ENCODE measurements around the gene NECAB3. TPM values are rescaled to one million over a fixed set of nuclear protein-coding genes. Genes with fewer than 3 reads are reported as not detected.

NECAB3 gene
- total RNA-seq, 1 donor = 27.1 TPM

DNA sequence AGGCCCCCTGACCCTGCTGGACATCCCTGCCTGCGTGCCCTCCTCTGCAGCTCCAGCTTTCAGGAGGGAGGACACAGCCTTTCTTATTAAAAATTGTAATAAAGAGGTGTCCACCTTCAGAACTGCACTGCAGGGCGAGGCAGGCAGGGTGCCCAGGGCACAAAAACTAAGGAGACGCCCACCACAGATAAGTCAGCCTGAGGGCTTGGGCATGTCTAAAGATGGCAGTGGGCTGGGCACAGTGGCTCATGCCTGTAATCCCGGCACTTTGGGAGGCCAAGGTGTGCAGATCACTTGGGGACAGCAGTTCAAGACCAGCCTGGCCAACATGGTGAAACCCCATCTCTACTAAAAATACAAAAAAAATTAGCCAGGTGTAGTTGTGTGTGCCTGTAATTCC lies 19.1 kb downstream of the NECAB3 start:
- Histone ChIP-seq H3K27ac (ENCODE audit: low read depth, low read length) (no peak overlapping the region), H3K27me3 (ENCODE audit: insufficient read depth, low read length) (peaks cover 6% of the 10 kb centered on the region), H3K4me2 (ENCODE audit: insufficient read depth, low read length) (no peak overlapping the region), H4K20me1 (ENCODE audit: insufficient read depth, low read length) (peaks cover 3% of the 10 kb centered on the region), H3K36me3 (ENCODE audit: insufficient read depth, low read length) (peaks cover 5% of the 10 kb centered on the region), H2AFZ (ENCODE audit: low read length) (no peak overlapping the region), H3K4me1 (ENCODE audit: insufficient read depth, low read length) (peaks cover 5% of the 10 kb centered on the region), H3K9me3 (ENCODE audit: low read depth, low read length) (no peaks in the 10 kb centered on the region), H3K4me3 (ENCODE audit: insufficient read depth, low read length) (no peak overlapping the region), H3K79me2 (ENCODE audit: insufficient read depth, low read length) (no peaks in the 10 kb centered on the region)
- TF ChIP-seq, protein P1, sequence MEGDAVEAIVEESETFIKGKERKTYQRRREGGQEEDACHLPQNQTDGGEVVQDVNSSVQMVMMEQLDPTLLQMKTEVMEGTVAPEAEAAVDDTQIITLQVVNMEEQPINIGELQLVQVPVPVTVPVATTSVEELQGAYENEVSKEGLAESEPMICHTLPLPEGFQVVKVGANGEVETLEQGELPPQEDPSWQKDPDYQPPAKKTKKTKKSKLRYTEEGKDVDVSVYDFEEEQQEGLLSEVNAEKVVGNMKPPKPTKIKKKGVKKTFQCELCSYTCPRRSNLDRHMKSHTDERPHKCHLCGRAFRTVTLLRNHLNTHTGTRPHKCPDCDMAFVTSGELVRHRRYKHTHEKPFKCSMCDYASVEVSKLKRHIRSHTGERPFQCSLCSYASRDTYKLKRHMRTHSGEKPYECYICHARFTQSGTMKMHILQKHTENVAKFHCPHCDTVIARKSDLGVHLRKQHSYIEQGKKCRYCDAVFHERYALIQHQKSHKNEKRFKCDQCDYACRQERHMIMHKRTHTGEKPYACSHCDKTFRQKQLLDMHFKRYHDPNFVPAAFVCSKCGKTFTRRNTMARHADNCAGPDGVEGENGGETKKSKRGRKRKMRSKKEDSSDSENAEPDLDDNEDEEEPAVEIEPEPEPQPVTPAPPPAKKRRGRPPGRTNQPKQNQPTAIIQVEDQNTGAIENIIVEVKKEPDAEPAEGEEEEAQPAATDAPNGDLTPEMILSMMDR (IDR thresholded peaks at IDR 0.05; ENCODE audit: extremely low read depth, low read depth, low read length) = no peak
- peak; percentile 64 for DNase-seq (ENCODE audit: insufficient read length, low spot score, missing footprints)

DNA sequence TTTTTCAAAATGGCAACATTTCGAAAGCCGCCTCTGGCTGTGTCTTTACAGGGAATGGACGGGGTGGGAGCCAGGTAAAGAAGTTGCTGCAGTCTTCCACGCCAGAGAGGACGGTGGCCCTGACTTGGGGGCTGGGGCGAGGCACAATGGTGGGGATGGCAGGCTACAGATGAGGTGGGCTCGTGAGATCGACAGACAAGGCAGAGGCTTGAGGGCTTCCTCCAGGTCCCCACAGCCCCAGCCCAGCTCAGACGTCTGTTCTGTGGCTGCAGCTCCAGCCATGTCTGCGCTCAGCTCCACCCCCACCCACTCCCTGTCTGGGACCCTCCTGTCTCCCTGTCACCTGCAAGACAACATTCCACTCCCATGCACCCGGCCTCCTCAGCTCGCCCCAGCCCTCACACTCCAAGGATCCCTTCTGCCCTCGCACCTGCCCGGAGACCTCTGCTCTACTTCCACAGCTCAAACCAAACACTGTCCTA lies 19.5 kb downstream of the NECAB3 start:
- no peaks in the 10 kb centered on the region for H3K9me3 ChIP-seq (ENCODE audit: low read depth, low read length)
- peaks cover 3% of the 10 kb centered on the region for H4K20me1 ChIP-seq (ENCODE audit: insufficient read depth, low read length)
- peaks cover 5% of the 10 kb centered on the region for H3K36me3 ChIP-seq (ENCODE audit: insufficient read depth, low read length)
- DNase-seq (ENCODE audit: insufficient read length, low spot score, missing footprints) = peak; percentile 25
- H3K4me1 ChIP-seq (ENCODE audit: insufficient read depth, low read length) = peaks cover 5% of the 10 kb centered on the region
- H3K4me3 ChIP-seq (ENCODE audit: insufficient read depth, low read length) = no peak overlapping the region
- H3K79me2 ChIP-seq (ENCODE audit: insufficient read depth, low read length) = no peaks in the 10 kb centered on the region
- H3K4me2 ChIP-seq (ENCODE audit: insufficient read depth, low read length) = no peak overlapping the region
- peaks cover 6% of the 10 kb centered on the region for H3K27me3 ChIP-seq (ENCODE audit: insufficient read depth, low read length)
- no peak overlapping the region for H2AFZ ChIP-seq (ENCODE audit: low read length)
- TF ChIP-seq, protein P1 (IDR thresholded peaks at IDR 0.05; ENCODE audit: extremely low read depth, low read depth, low read length) = no peak
- no peak overlapping the region for H3K27ac ChIP-seq (ENCODE audit: low read depth, low read length)

DNA sequence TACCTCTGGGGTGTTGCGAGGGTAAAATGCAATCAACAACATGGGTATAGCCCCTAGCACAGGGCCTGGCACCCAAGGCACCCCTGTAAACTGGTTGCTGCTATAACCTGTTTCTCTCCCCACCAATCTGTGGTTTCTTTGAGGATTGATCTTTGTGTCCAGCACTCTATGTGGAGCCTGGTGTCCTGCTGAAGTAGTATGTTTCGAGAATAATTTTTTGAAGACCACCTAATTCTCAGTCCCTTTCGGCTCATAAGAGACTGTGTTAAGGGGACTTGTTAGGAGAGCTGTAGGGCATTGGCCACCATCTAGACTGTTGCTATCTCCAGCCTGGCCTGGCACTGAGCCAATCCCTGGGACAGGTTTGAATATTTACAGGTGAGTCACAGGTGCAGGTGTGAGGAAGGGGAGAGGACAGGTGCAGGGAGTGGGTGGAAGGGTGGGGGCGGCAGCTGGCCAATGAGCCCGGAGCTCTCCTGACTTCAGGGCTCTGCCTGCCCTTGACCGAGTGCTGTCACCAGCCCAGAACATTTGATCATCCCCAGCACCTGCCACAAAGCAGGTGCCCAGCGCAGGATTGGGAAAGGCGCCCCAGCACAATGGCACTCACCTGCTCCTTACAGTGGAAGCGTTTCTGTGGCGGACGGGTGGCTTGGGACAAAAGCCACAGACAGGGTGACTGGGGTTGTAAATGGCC lies 20.2 kb downstream of the NECAB3 start:
- peaks cover 5% of the 10 kb centered on the region for H3K36me3 ChIP-seq (ENCODE audit: insufficient read depth, low read length)
- H3K4me2 ChIP-seq (ENCODE audit: insufficient read depth, low read length) = peak overlapping the region; percentile 66
- H3K79me2 ChIP-seq (ENCODE audit: insufficient read depth, low read length) = no peaks in the 10 kb centered on the region
- H2AFZ ChIP-seq (ENCODE audit: low read length) = no peak overlapping the region
- peak; percentile 55 for DNase-seq (ENCODE audit: insufficient read length, low spot score, missing footprints)
- peaks cover 6% of the 10 kb centered on the region for H3K27me3 ChIP-seq (ENCODE audit: insufficient read depth, low read length)
- peaks cover 7% of the 10 kb centered on the region for H4K20me1 ChIP-seq (ENCODE audit: insufficient read depth, low read length)
- H3K4me1 ChIP-seq (ENCODE audit: insufficient read depth, low read length) = peaks cover 5% of the 10 kb centered on the region
- no peak overlapping the region for H3K4me3 ChIP-seq (ENCODE audit: insufficient read depth, low read length)
- H3K27ac ChIP-seq (ENCODE audit: low read depth, low read length) = no peak overlapping the region
- no peaks in the 10 kb centered on the region for H3K9me3 ChIP-seq (ENCODE audit: low read depth, low read length)
- TF ChIP-seq, protein P1 (IDR thresholded peaks at IDR 0.05; ENCODE audit: extremely low read depth, low read depth, low read length) = no peak

DNA sequence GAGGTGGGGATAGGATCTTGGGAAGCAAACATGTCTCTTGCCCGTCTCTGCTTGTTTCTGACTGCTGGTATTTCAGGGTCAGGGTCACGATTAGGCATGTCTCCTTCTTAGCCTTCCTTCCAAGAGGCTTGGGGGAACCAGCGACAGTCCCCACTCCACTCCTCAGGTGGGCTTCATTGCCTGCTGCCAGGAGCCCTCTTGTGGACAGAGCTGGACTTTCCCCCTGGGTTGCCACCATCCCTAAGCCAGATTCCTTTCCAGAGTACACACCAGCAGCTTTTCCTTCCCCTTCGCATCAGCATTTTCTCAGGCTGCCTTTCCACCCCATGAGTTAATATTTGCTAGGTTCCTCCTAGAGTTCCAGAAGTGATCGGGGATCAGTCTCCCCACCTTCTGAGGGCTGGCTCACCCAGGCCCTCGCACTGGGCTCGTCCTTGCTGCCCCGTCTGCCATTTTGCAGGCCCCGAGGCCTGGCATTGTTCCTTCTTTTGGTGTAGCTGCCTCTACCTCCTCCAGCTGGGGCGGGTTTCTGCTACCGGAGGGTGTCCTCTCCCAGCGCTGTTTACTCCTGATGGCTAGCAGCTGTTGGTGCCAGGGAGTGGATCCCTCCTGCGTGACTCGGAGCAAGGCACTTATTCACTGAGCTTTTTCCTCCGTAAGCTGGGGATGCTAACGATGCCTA lies 20.9 kb downstream of the NECAB3 start:
- no peak overlapping the region for H3K27ac ChIP-seq (ENCODE audit: low read depth, low read length)
- no peaks in the 10 kb centered on the region for H3K79me2 ChIP-seq (ENCODE audit: insufficient read depth, low read length)
- DNase-seq (ENCODE audit: insufficient read length, low spot score, missing footprints) = peak; percentile 96
- H3K4me3 ChIP-seq (ENCODE audit: insufficient read depth, low read length) = peak overlapping the region; percentile 45
- peaks cover 6% of the 10 kb centered on the region for H3K27me3 ChIP-seq (ENCODE audit: insufficient read depth, low read length)
- peak overlapping the region; percentile 66 for H3K4me2 ChIP-seq (ENCODE audit: insufficient read depth, low read length)
- peaks cover 12% of the 10 kb centered on the region for H4K20me1 ChIP-seq (ENCODE audit: insufficient read depth, low read length)
- peaks cover 4% of the 10 kb centered on the region for H3K36me3 ChIP-seq (ENCODE audit: insufficient read depth, low read length)
- TF ChIP-seq, protein P1 (IDR thresholded peaks at IDR 0.05; ENCODE audit: extremely low read depth, low read depth, low read length) = peak; percentile 92
- H2AFZ ChIP-seq (ENCODE audit: low read length) = peak overlapping the region; percentile 64
- H3K9me3 ChIP-seq (ENCODE audit: low read depth, low read length) = no peaks in the 10 kb centered on the region
- H3K4me1 ChIP-seq (ENCODE audit: insufficient read depth, low read length) = peaks cover 10% of the 10 kb centered on the region

All from osteoblast (primary cell).